Breast epithelium (tissue), 4 donors: ENCODE data around the gene CEP85L. TPM values are rescaled to one million over a fixed set of nuclear protein-coding genes. Genes with fewer than 3 reads are reported as not detected.

Experiments used
- DNase-seq, 2 donors: peaks; one replicate each; pipeline ENCODE4 v3.0.0-alpha.2; 2019; ENCODE audit warnings: low spot score in 2 of 2
- H3K27ac ChIP-seq, 2 donors: fragments of 200-600 bp; sonication (generic) in 1 of 2; one replicate each; pipeline ENCODE4 v1.5.1; 2016 to 2019; ENCODE audit warnings: mild to moderate bottlenecking in 1 of 2
- H3K27me3 ChIP-seq, 2 donors: fragments of 200-600 bp; sonication (generic) in 1 of 2; one replicate each; pipeline versions ENCODE4 v1.5.1 to v1.6.0; 2017 to 2019; ENCODE audit warnings: control low read depth in 1 of 2, mild to moderate bottlenecking in 1 of 2
- H3K36me3 ChIP-seq: fragments of 200-600 bp; one replicate; pipeline ENCODE4 v1.5.1; 2019
- H3K4me1 ChIP-seq, 2 donors: fragments of 200-600 bp; sonication (generic); one replicate each; pipeline ENCODE4 v1.5.1; 2016 to 2019; ENCODE audit warnings: control low read depth in 1 of 2
- H3K4me3 ChIP-seq, 3 donors: fragments of 200-600 bp; sonication (generic); 1 replicate in 2 of 3; 2 replicates in 1 of 3; pipeline ENCODE4 v1.5.1; 2016 to 2019; ENCODE audit warnings: mild to moderate bottlenecking in 3 of 3, moderate library complexity in 2 of 3
- H3K9me3 ChIP-seq, 2 donors: fragments of 200-600 bp; sonication (generic) in 1 of 2; one replicate each; pipeline ENCODE4 v1.5.1; 2016 to 2019; ENCODE audit warnings: control low read depth in 1 of 2
- POLR2A ChIP-seq: fragments of 450-650 bp; IDR thresholded peaks from one replicate; pipeline ENCODE4 v1.6.1; 2016; ENCODE audit warnings: antibody characterized with exemption, mild to moderate bottlenecking, moderate library complexity
- POLR2AphosphoS5 ChIP-seq, 3 donors: sonication (generic); formaldehyde crosslinking; IDR thresholded peaks; one replicate each; pipeline ENCODE4 v1.6.1; 2017; ENCODE audit warnings: antibody characterized with exemption in 3 of 3
- intact Hi-C: fragments of 100-400 bp; cut with DNase I; formaldehyde crosslinking; loops from one replicate; pipeline ENCODE4 v1.15.1; 2023; ENCODE audit warnings: low total_unique reads
- total RNA-seq, 3 donors: library from RNA; depleted of rRNA; stranded (reverse); fragments of >200 nt; gene quantifications; one replicate each; pipeline ENCODE4 v1.1.0, GENCODE V29; 2016
- TF ChIP-seq, protein P1 (sequence below), 3 donors: fragments of 450-650 bp; IDR thresholded peaks; one replicate each; pipeline ENCODE4 v1.5.1; 2016 to 2017; ENCODE audit warnings: antibody characterized with exemption in 3 of 3, mild to moderate bottlenecking in 3 of 3, moderate library complexity in 3 of 3

The CEP85L gene
- total RNA-seq, 3 donors from 2014 or later, result 12.7 to 17.3 (median 15.7) TPM

DNA sequence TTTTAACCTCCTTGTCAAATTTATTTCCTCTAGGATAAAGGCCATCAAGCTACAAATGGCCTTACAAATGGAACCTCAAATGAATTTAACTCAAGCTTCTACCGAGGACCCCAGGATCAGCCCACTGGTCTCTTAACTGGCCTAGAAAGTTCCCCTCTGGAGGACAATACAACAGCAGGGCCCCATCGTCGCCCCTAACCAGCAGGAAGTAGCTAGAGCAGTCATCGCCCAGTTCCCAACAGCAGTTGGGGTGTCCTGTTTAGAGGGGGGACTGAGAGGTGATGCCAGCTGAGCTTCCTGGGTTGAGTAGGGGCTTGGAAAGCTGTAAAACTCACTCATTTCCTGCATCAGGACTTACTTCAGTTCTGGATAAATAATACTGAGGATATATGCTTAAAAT is 25.6 kb downstream of the CEP85L start:
- Histone ChIP-seq H3K36me3 (no peaks in the 10 kb centered on the region), H3K9me3 (peaks cover 0 to 8% of the 10 kb centered on the region in 2 donors), H3K4me3 (no peak overlapping the region), H3K4me1 (no peaks in the 10 kb centered on the region), H3K27ac (no peak overlapping the region), H3K27me3 (no peaks in the 10 kb centered on the region)
- DNase-seq, result no peak
- TF ChIP-seq POLR2A (no peak), POLR2AphosphoS5 (IDR thresholded peaks at IDR 0.05) (no peak)
- TF ChIP-seq, protein P1, sequence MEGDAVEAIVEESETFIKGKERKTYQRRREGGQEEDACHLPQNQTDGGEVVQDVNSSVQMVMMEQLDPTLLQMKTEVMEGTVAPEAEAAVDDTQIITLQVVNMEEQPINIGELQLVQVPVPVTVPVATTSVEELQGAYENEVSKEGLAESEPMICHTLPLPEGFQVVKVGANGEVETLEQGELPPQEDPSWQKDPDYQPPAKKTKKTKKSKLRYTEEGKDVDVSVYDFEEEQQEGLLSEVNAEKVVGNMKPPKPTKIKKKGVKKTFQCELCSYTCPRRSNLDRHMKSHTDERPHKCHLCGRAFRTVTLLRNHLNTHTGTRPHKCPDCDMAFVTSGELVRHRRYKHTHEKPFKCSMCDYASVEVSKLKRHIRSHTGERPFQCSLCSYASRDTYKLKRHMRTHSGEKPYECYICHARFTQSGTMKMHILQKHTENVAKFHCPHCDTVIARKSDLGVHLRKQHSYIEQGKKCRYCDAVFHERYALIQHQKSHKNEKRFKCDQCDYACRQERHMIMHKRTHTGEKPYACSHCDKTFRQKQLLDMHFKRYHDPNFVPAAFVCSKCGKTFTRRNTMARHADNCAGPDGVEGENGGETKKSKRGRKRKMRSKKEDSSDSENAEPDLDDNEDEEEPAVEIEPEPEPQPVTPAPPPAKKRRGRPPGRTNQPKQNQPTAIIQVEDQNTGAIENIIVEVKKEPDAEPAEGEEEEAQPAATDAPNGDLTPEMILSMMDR (IDR thresholded peaks at IDR 0.05), result no peak
- intact Hi-C loops, result no loop called here

DNA sequence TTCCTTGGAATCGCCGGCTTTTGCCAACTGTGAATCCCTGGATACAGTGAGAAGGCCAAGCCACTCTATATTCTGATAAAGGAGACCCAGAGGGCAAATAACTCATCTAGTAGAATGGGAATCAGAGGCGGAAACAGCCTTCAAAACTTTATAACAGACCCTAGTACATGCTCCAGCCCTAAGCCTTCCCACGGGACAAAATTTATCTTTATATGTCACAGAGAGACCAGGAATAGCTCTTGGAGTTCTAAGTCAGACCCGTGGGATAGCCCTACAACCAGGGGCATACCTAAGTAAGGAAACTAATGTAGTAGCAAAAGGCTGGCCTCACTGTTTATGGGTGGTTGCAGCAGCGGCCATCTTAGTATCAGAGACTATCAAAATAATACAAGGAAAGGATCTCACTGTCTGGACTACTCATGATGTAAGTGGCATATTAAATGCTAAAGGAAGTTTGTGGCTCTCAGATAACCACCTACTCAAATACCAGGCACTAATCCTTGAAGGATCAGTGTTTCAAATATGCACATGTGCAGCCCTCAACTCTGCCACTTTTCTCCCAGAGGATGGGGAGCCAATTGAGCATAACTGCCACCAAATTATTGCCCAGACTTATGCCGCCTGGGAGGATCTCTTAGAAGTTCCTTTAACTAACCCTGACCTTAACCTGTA is 29.5 kb downstream of the CEP85L start:
- no peak overlapping the region for H3K4me3 ChIP-seq
- no peaks in the 10 kb centered on the region for H3K27me3 ChIP-seq
- no peaks in the 10 kb centered on the region for H3K4me1 ChIP-seq
- H3K9me3 ChIP-seq, result peaks cover 0 to 8% of the 10 kb centered on the region in 2 donors
- no peaks in the 10 kb centered on the region for H3K36me3 ChIP-seq
- TF ChIP-seq POLR2AphosphoS5 (IDR thresholded peaks at IDR 0.05) (no peak), POLR2A (no peak)
- TF ChIP-seq, protein P1 (IDR thresholded peaks at IDR 0.05), result no peak
- DNase-seq, result no peak
- intact Hi-C loops, result no loop called here
- H3K27ac ChIP-seq, result no peak overlapping the region

DNA sequence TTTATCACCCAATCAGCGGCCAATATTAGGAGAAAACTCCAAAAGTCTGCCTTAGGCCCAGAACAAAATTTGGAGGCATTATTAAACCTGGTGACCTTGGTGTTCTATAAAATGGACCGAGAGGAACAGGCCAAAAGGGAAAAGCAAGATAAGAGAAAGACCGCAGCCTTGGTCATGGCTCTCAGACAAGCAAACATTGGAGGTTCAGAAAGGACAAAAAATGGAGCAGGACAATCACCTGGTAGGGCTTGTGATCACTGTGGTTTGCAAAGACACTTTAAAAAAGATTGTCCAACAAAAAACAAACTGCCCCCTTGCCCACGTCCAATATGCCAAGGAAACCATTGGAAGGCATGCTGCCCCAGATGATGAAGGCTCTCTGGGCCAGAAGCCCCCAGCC is 31.2 kb downstream of the CEP85L start:
- Histone ChIP-seq H3K9me3 (peaks cover 0 to 5% of the 10 kb centered on the region in 2 donors), H3K27me3 (no peaks in the 10 kb centered on the region), H3K27ac (no peak overlapping the region), H3K4me3 (no peak overlapping the region), H3K4me1 (no peaks in the 10 kb centered on the region), H3K36me3 (no peaks in the 10 kb centered on the region)
- TF ChIP-seq POLR2AphosphoS5 (IDR thresholded peaks at IDR 0.05) (no peak), POLR2A (no peak)
- TF ChIP-seq, protein P1 (IDR thresholded peaks at IDR 0.05), result no peak
- no peak for DNase-seq
- intact Hi-C loops, result no loop called here

DNA sequence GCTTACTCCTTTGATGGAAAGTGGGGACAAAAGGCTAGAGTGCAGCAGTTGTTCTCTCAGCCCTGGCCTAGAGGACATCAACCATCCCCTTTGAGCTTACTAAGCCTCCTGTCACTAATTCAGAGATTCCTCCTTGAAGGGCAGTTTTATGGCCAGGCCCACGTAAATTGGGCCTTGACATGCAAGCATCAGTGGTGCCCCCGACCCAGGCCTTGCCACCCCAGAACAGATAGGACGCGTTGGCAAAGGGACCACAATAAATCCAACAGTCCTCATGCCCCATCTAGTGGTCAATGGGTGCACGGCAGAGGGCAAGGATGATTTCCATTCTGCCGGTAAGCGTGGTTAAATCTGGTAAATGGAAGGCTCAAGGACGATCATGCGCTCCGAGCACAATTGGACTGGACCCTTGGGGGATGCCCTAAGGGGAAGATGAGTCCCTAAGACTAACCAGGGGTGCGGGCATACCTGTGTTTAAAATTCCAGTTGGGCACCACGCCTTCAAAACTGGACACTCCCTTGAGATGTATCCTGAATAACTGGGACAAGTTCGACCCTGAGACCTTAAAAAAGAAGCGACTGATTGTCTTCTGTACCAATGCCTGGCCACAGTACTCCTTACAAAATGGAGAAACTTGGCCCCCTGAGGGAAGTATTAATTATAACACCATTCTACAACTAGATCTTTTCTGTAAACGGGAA is 32.6 kb downstream of the CEP85L start:
- Histone ChIP-seq H3K27me3 (no peaks in the 10 kb centered on the region), H3K4me1 (no peaks in the 10 kb centered on the region), H3K4me3 (no peak overlapping the region), H3K36me3 (no peaks in the 10 kb centered on the region), H3K9me3 (peaks cover 0 to 11% of the 10 kb centered on the region in 2 donors), H3K27ac (no peak overlapping the region)
- intact Hi-C loops, result loop anchor here (5.0 kb wide), 1 partner anchor 1028 kb away; no protein-coding TSS in a partner anchor
- DNase-seq, result no peak
- TF ChIP-seq POLR2AphosphoS5 (IDR thresholded peaks at IDR 0.05) (no peak), POLR2A (no peak)
- TF ChIP-seq, protein P1 (IDR thresholded peaks at IDR 0.05), result peak; percentile 44 to 58 (median 53)

DNA sequence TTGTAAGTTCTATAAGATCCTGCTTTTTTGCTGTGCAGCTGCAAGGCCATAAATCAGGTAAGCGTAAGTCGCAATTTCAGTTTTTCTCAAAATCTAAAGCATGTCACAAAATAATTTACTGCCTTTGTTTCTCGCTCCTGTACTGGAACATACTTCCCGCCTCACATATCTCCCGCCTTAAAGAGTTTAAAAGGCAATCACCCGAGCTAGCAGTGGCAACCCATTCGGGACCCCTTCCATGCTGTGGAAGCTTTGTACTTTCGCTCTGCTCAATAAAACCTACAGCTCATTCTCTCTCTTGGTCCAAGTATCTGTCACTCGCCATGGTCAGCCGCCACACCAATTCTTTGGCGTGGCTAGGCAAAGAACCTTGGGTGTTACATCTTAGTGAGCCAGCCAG is 34.0 kb downstream of the CEP85L start:
- H3K4me3 ChIP-seq, result no peak overlapping the region
- H3K4me1 ChIP-seq, result no peaks in the 10 kb centered on the region
- H3K27me3 ChIP-seq, result no peaks in the 10 kb centered on the region
- intact Hi-C loops, result loop anchor here (5.0 kb wide), 1 partner anchor 1030 kb away; no protein-coding TSS in a partner anchor
- H3K9me3 ChIP-seq, result peaks cover 0 to 11% of the 10 kb centered on the region in 2 donors
- no peaks in the 10 kb centered on the region for H3K36me3 ChIP-seq
- TF ChIP-seq POLR2A (no peak), POLR2AphosphoS5 (IDR thresholded peaks at IDR 0.05) (no peak)
- TF ChIP-seq, protein P1 (IDR thresholded peaks at IDR 0.05), result no peak
- no peak overlapping the region for H3K27ac ChIP-seq
- no peak for DNase-seq
